NCI-H2196 treated with DMSO at 0.1 percent for 48 hours (cell line): Measurements from ENCODE around the gene LCE6A.

ENCODE experiments used
- DNase-seq: peaks from one replicate; lab custom pipeline; 2025; ENCODE audit not compliant: unreplicated experiment; lab: John Stamatoyannopoulos, UW

LCE6A gene

DNA sequence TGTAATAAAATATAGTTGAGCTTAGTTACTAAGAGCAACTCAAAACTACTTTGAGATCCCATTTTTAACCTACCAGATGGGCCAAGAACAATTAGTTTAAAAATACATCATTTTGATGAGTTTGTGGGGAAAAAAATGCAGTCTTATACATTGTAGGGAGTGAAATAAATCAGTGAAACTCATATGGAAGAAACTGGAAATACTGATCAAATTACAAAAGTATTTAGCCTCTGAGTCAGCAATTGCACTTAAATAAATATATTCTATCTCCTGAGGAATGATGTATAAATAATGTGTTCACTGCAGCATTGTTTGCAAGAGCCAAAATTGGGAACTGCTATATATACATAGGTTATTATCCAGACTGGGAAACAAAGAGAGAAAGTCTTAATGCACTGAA is 30.8 kb downstream of the LCE6A start:
- DNase-seq, result no peak

DNA sequence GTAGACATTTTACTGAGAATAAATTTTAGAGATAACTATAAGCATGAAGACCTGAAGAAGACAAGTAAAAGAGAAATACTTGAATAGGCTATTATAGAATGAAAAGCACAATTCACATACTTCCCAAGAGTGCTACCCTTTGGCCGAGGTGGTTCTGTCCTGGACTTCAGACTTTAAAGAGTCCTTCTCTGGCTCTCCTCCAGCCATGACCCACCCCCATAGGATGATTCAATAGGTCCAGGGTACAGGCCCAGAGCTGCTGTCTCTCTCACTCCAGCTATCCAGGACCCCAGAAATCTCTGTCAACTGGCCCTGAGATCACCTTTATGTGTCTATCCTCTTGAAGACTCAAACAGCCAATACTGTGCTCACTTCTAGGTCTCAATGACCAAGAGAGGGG is 34.2 kb downstream of the LCE6A start:
- DNase-seq, result no peak

GRCh38 chr1:152878042-152878441 is 35.4 kb downstream of the LCE6A start, which contains the start of gene SMCP:
TSS of gene SMCP (plus strand) at chr1:152878322. CDS start at chr1:152884423, 6,101 bp downstream.
- DNase-seq, result no peak

GRCh38 chr1:152879559-152880198 is 37.0 kb downstream of the LCE6A start:
- DNase-seq, result no peak

DNA sequence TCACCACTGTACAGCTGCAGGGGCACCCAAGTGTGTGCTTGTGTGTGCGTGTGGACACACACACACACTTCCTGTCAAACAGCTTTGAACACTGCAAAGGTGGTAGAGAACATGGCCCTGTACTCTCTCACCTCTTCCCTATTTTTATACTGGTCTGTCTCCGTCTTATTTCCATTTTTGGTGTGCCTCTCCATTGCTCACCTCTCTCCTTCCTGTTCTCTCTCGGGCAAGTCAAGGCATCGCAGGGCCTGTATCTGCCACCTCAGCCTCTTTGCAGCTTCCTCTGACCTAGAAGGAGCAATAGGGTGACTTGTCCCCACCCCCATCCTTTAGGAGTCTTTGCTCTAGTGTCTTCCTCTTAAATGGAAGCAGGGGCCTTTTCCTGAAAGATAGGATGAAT is 37.7 kb downstream of the LCE6A start:
- DNase-seq, result no peak

- DNase-seq, result no peak
Measured at GRCh38 chr1:152880907-152881306, 38.3 kb downstream of the LCE6A start.

GRCh38 chr1:152884085-152884484 is 41.4 kb downstream of the LCE6A start:
- DNase-seq, result no peak

GRCh38 chr1:152884506-152884905 is 41.9 kb downstream of the LCE6A start:
- DNase-seq, result no peak

GRCh38 chr1:152884966-152885624 is 42.4 kb downstream of the LCE6A start:
- DNase-seq, result no peak

DNA sequence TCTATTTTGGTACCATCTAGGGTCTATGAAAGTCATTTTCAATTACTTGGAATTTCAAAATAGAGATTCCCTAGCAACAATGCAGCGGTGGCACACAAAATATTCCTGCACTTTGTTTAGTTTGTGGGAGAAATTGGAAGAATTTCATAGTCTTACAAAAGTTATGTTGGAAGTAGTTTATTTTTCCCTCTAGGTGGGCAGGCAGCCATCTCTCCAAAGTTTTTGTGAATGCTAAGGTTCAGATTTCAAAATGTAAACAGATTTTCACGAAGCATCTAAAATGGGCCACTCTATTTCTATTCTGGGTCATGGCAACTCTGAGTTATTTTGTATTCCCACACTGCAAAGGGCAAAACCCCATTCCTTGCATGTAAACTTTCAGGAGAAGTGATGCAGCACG is 43.4 kb downstream of the LCE6A start:
- DNase-seq, result no peak

- no peak for DNase-seq
Measured at GRCh38 chr1:152886758-152887409, 44.2 kb downstream of the LCE6A start.

DNA sequence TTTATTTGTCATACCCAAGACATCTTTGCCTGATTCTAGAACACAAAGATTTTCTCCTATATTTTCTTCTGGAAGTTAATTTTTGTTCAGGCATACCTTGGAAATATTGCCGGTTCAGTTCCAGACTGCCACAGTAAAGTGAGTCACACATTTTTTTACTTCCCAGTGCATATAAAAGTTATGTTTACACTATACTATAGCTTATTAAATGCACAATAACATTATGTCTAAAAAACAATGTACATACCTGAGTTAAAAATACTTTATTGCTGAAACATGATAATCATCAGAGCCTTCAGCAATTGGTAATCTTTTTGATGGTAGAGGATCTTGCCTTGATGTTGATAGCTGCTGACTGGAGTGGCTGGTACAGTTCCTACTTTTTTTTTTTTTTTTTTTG is 45.5 kb downstream of the LCE6A start:
- no peak for DNase-seq
